H1 (cell line): ENCODE data around the gene GOLGA1. TPM values are rescaled to one million over a fixed set of nuclear protein-coding genes. Genes with fewer than 3 reads are reported as not detected.

Experiments used
- CTCF ChIA-PET: fragments of 300-600 bp; sonication (Branson Sonifier 250); formaldehyde crosslinking; loops from one replicate; lab custom pipeline; 2021; ENCODE audit not compliant: partially characterized antibody; lab: Charles Lee
- POLR2A ChIA-PET: fragments of 300-600 bp; sonication (Branson Sonifier 250); formaldehyde crosslinking; loops from one replicate; lab custom pipeline; 2021; ENCODE audit warnings: inconsistent platforms; ENCODE audit not compliant: partially characterized antibody; lab: Charles Lee
- DNase-seq, 2 experiments: peaks; one replicate each; pipeline versions ENCODE4 v3.0.0 to v3.0.0-alpha.2; 2010 to 2022; ENCODE audit warnings: low spot score in 2 of 2, low read depth in 1 of 2, mixed read lengths in 1 of 2
- FAIRE-seq: peaks from 2 replicates; lab custom pipeline; 2011; peaks lifted over from hg19 to GRCh38; lab: Jason Lieb, UNC
- H2AFZ ChIP-seq: 2 replicates; pipeline ENCODE4 v1.8.1; 2012; ENCODE audit warnings: low read length, inconsistent platforms
- H2AK5ac ChIP-seq: 2 replicates; pipeline ENCODE4 v1.6.1; 2013; ENCODE audit warnings: low read depth, low read length
- H2BK120ac ChIP-seq: replicated peaks from 2 replicates; pipeline ENCODE3; 2013; ENCODE audit warnings: low read depth, low read length, inconsistent platforms
- H2BK12ac ChIP-seq: 2 replicates; pipeline ENCODE4 v1.6.1; 2013; ENCODE audit warnings: low read depth, low read length
- H2BK15ac ChIP-seq: 2 replicates; pipeline ENCODE4 v1.6.1; 2013; ENCODE audit warnings: low read length
- H2BK20ac ChIP-seq: 2 replicates; pipeline ENCODE4 v1.6.1; 2013; ENCODE audit warnings: low read length
- H2BK5ac ChIP-seq: 2 replicates; pipeline ENCODE4 v1.6.1; 2013; ENCODE audit warnings: low read depth, low read length
- H3K14ac ChIP-seq: 2 replicates; pipeline ENCODE4 v1.6.1; 2013; ENCODE audit warnings: inconsistent platforms; ENCODE audit not compliant: insufficient read length
- H3K18ac ChIP-seq: 2 replicates; pipeline ENCODE4 v1.6.1; 2013; ENCODE audit warnings: low read length; ENCODE audit errors: extremely low read depth
- H3K23ac ChIP-seq: 2 replicates; pipeline ENCODE4 v1.6.1; 2013; ENCODE audit warnings: inconsistent platforms; ENCODE audit not compliant: insufficient read length
- H3K23me2 ChIP-seq: 2 replicates; pipeline ENCODE4 v1.6.1; 2013; ENCODE audit warnings: low read depth, low read length
- H3K27ac ChIP-seq: 2 replicates; pipeline ENCODE4 v1.6.1; 2011; ENCODE audit warnings: low read depth, low read length, inconsistent platforms
- H3K27me3 ChIP-seq, 4 experiments: replicated peaks in 1 of 4; 1 replicate in 1 of 4; 2 replicates in 3 of 4; pipeline versions ENCODE4 v1.6.1 to v1.8.1; 2011 to 2013; ENCODE audit warnings: low read length in 3 of 4, mild to moderate bottlenecking in 3 of 4, inconsistent platforms in 2 of 4, mixed read lengths in 2 of 4, moderate library complexity in 1 of 4; ENCODE audit not compliant: control insufficient read depth in 3 of 4, insufficient read depth in 3 of 4; ENCODE audit errors: extremely low read depth in 1 of 4
- H3K36me3 ChIP-seq, 4 experiments: 2 replicates each; pipeline versions ENCODE4 v1.6.1 to v1.8.1; 2011 to 2013; ENCODE audit warnings: mild to moderate bottlenecking in 4 of 4, low read length in 3 of 4, moderate library complexity in 2 of 4, control low read depth in 1 of 4, inconsistent platforms in 1 of 4; ENCODE audit not compliant: insufficient read depth in 4 of 4, control insufficient read depth in 2 of 4
- H3K4ac ChIP-seq: replicated peaks from 2 replicates; pipeline ENCODE3; 2013; ENCODE audit warnings: low read length, low read depth, mixed read lengths, inconsistent platforms; ENCODE audit not compliant: insufficient read length
- H3K4me1 ChIP-seq, 4 experiments: replicated peaks in 1 of 4; 1 replicate in 1 of 4; 2 replicates in 3 of 4; pipeline versions ENCODE4 v1.6.1 to v1.8.1; 2011 to 2013; ENCODE audit warnings: low read length in 3 of 4, inconsistent platforms in 2 of 4, mixed read lengths in 1 of 4; ENCODE audit not compliant: insufficient read depth in 4 of 4, control insufficient read depth in 3 of 4
- H3K4me2 ChIP-seq, 2 experiments: 2 replicates each; pipeline versions ENCODE4 v1.6.1 to v1.8.1; 2011 to 2013; ENCODE audit warnings: low read depth in 2 of 2, low read length in 2 of 2, control low read depth in 1 of 2, inconsistent platforms in 1 of 2, mild to moderate bottlenecking in 1 of 2; ENCODE audit not compliant: insufficient read depth in 1 of 2
- H3K4me3 ChIP-seq, 4 experiments: fragments of 200-600, 300-600 bp in 1 of 4; sonication (generic), shearing (Covaris generic), sonication (Bioruptor Twin) in 1 of 4; 2 replicates each; pipeline versions ENCODE4 v1.5.1 to v1.8.1; 2011 to 2016; ENCODE audit warnings: low read length in 4 of 4, low read depth in 3 of 4, control low read depth in 2 of 4, inconsistent platforms in 2 of 4, mild to moderate bottlenecking in 2 of 4, mixed read lengths in 1 of 4, moderate library complexity in 1 of 4; ENCODE audit not compliant: insufficient read depth in 2 of 4; ENCODE audit errors: extremely low read depth in 1 of 4
- H3K56ac ChIP-seq: replicated peaks from 2 replicates; pipeline ENCODE3; 2013; ENCODE audit warnings: low read depth, mild to moderate bottlenecking, mixed read lengths, low read length, inconsistent platforms; ENCODE audit not compliant: insufficient read length
- H3K79me1 ChIP-seq: 2 replicates; pipeline ENCODE4 v1.6.1; 2013; ENCODE audit warnings: low read depth, low read length, control low read depth
- H3K79me2 ChIP-seq, 2 experiments: 2 replicates each; pipeline versions ENCODE4 v1.6.1 to v1.8.1; 2012 to 2013; ENCODE audit warnings: low read length in 2 of 2, mild to moderate bottlenecking in 2 of 2, inconsistent platforms in 1 of 2; ENCODE audit not compliant: insufficient read depth in 2 of 2, control insufficient read depth in 1 of 2
- H3K9ac ChIP-seq, 4 experiments: replicated peaks in 1 of 4; 1 replicate in 1 of 4; 2 replicates in 3 of 4; pipeline versions ENCODE4 v1.6.1 to v1.8.1; 2011 to 2013; ENCODE audit warnings: low read depth in 3 of 4, low read length in 3 of 4, control low read depth in 2 of 4, mild to moderate bottlenecking in 2 of 4, moderate library complexity in 2 of 4, inconsistent platforms in 1 of 4; ENCODE audit errors: extremely low read depth in 1 of 4
- H3K9me3 ChIP-seq, 2 experiments: 2 replicates each; pipeline versions ENCODE4 v1.6.1 to v1.8.1; 2012 to 2013; ENCODE audit warnings: mild to moderate bottlenecking in 2 of 2, moderate library complexity in 2 of 2, control low read depth in 1 of 2, inconsistent platforms in 1 of 2, low read depth in 1 of 2, low read length in 1 of 2, mixed read lengths in 1 of 2; ENCODE audit not compliant: insufficient read depth in 2 of 2
- H4K20me1 ChIP-seq, 2 experiments: replicated peaks in 1 of 2; 2 replicates each; pipeline versions ENCODE3 to v1.8.1; 2011 to 2013; ENCODE audit warnings: inconsistent platforms in 2 of 2, low read length in 2 of 2, mild to moderate bottlenecking in 1 of 2; ENCODE audit not compliant: insufficient read depth in 2 of 2, control insufficient read depth in 1 of 2
- H4K5ac ChIP-seq: 2 replicates; pipeline ENCODE4 v1.6.1; 2013; ENCODE audit warnings: low read length, low read depth, mixed read lengths, inconsistent platforms; ENCODE audit not compliant: insufficient read length
- H4K8ac ChIP-seq: 2 replicates; pipeline ENCODE4 v1.8.0; 2013; ENCODE audit warnings: mild to moderate bottlenecking, moderate library complexity, low read length, inconsistent platforms; ENCODE audit not compliant: insufficient read depth; ENCODE audit errors: extremely low read depth
- H4K91ac ChIP-seq: replicated peaks from 2 replicates; pipeline ENCODE3; 2013; ENCODE audit warnings: low read length, mixed read lengths, inconsistent platforms; ENCODE audit not compliant: insufficient read length
- CEBPB ChIP-seq: IDR thresholded peaks from 2 replicates; pipeline ENCODE4 v1.6.1; 2012; ENCODE audit warnings: low read depth, low read length
- WGBS, 2 experiments: shearing (Covaris generic) in 1 of 2; methylation state at CpG; one replicate each; pipeline versions ENCODE4 v1.1.6 to v1.1.7; 2013 to 2015; ENCODE audit warnings: low lambda C conversion rate in 2 of 2, mixed read lengths in 2 of 2, inconsistent platforms in 1 of 2, low coverage in 1 of 2, missing lambda C conversion rate in 1 of 2; ENCODE audit not compliant: insufficient replicate concordance in 2 of 2, insufficient coverage in 1 of 2, insufficient read length in 1 of 2; ENCODE audit errors: extremely low coverage in 1 of 2, missing lambda C conversion rate in 1 of 2; 5-methylcytosine and 5-hydroxymethylcytosine counted together
- polyA plus RNA-seq, 7 experiments: library from polyadenylated mRNA; depleted of rRNA in 3 of 7; stranded (reverse) in 5 of 7; unstranded in 2 of 7; fragments of >200 nt in 5 of 7; fragments of 200-250 nt in 2 of 7; gene quantifications; 1 replicate in 5 of 7; 2 replicates in 1 of 7; 4 replicates in 1 of 7; pipeline versions ENCODE4 v1.2.1 to v1.2.3, GENCODE V29; 2011 to 2013; ENCODE audit warnings: missing spikeins in 2 of 7, mixed read lengths in 2 of 7
- total RNA-seq: library from RNA; stranded (reverse); fragmentation: NEBNext Ultra II Directional; extraction: Animal tissue kit (Norgen Biotek cat#: 25700); gene quantifications from 2 replicates; pipeline ENCODE4 v1.2.1, GENCODE V29; 2021

The GOLGA1 gene
- total and polyA plus RNA-seq, 2 of the 8 experiments (the other 6 are each of a cell fraction or from before 2014, with no cell fraction given), result 4.8 to 6.5 TPM

- Histone ChIP-seq H4K8ac (no peak overlapping the region), H2BK20ac (no peak overlapping the region), H2AK5ac (no peak overlapping the region), H3K27ac (no peak overlapping the region), H3K4ac (no peak overlapping the region), H2AFZ (no peak overlapping the region), H3K4me3 (no peak overlapping the region), H3K4me2 (no peak overlapping the region), H4K20me1 (no peaks in the 10 kb centered on the region), H2BK12ac (no peak overlapping the region), H4K91ac (no peak overlapping the region), H3K36me3 (peaks cover 0 to 4% (median under 1%) of the 10 kb centered on the region in 4 experiments; a peak in 3 of 8 replicates), H3K18ac (no peak overlapping the region), H3K9me3 (no peaks in the 10 kb centered on the region), H4K5ac (no peak overlapping the region), H3K4me1 (no peaks in the 10 kb centered on the region), H2BK5ac (no peak overlapping the region), H2BK120ac (no peak overlapping the region), H3K56ac (no peak overlapping the region), H3K23me2 (no peaks in the 10 kb centered on the region), H3K14ac (no peak overlapping the region), H3K79me1 (no peaks in the 10 kb centered on the region), H3K9ac (no peak overlapping the region), H3K27me3 (no peaks in the 10 kb centered on the region), H3K79me2 (no peaks in the 10 kb centered on the region), H3K23ac (no peak overlapping the region), H2BK15ac (no peak overlapping the region)
- DNase-seq (no peak), FAIRE-seq (no peak)
- 89% methylated on average over 1 of the region's 1 CpG; no CpG with 5 or more reads in 1 of the 2 experiments for WGBS, 2 experiments
- POLR2A ChIA-PET, result no interaction called here
- CTCF ChIA-PET, result no interaction called here
- TF ChIP-seq CEBPB, result no peak
Measured at GRCh38 chr9:124932333-124932732, 8.6 kb downstream of the GOLGA1 start.
